ENCODE results near the gene CCDC71. TPM values are rescaled to one million over a fixed set of nuclear protein-coding genes. Genes with fewer than 3 reads are reported as not detected.

The CCDC71 gene
- polyA plus RNA-seq, 3 donors: 1.0 to 11.2 (median 1.2) TPM

GRCh38 chr3:49171775-49172500, 5.8 kb upstream of the CCDC71 start:
- Histone ChIP-seq H3K9me3 (replicated peaks in 1 of 2; ENCODE audit: control insufficient read depth in 1 of 2, insufficient read depth in 1 of 2, low read length in 2 of 2) (no peaks in the 10 kb centered on the region), H3K9ac (ENCODE audit: insufficient read depth, low read length, poor library complexity, severe bottlenecking) (peak overlapping the region; percentile 72), H4K20me1 (ENCODE audit: insufficient read depth, low read length) (no peaks in the 10 kb centered on the region), H3K27me3 (ENCODE audit: control insufficient read depth in 2 of 2, insufficient read depth in 2 of 2, low read length in 2 of 2) (no peaks in the 10 kb centered on the region), H3K27ac (ENCODE audit: low read depth in 1 of 2, low read length in 2 of 2) (peak overlapping the region in 1 of 2 donors; percentile 63), H3K79me2 (ENCODE audit: insufficient read depth, low read length) (no peaks in the 10 kb centered on the region), H3K4me1 (ENCODE audit: control insufficient read depth in 1 of 2, insufficient read depth in 2 of 2, low read length in 2 of 2) (peaks cover 17 to 26% of the 10 kb centered on the region in 2 donors), H2AFZ (ENCODE audit: insufficient read depth, low read depth, low read length, poor library complexity, severe bottlenecking) (peak overlapping the region; percentile 97), H3K36me3 (replicated peaks in 1 of 2; ENCODE audit: control insufficient read depth in 1 of 2, insufficient read depth in 2 of 2, low read length in 2 of 2) (peaks cover 0 to 6% of the 10 kb centered on the region in 2 donors), H3K4me2 (replicated peaks; ENCODE audit: extremely low read depth, low read length, poor library complexity, severe bottlenecking) (peak overlapping the region; percentile 88), H3K4me3 (replicated peaks in 1 of 3; ENCODE audit: low read depth in 2 of 3, low read length in 3 of 3) (peak overlapping the region; percentile 67 to 87 (median 87))
- TF ChIP-seq, protein P1, sequence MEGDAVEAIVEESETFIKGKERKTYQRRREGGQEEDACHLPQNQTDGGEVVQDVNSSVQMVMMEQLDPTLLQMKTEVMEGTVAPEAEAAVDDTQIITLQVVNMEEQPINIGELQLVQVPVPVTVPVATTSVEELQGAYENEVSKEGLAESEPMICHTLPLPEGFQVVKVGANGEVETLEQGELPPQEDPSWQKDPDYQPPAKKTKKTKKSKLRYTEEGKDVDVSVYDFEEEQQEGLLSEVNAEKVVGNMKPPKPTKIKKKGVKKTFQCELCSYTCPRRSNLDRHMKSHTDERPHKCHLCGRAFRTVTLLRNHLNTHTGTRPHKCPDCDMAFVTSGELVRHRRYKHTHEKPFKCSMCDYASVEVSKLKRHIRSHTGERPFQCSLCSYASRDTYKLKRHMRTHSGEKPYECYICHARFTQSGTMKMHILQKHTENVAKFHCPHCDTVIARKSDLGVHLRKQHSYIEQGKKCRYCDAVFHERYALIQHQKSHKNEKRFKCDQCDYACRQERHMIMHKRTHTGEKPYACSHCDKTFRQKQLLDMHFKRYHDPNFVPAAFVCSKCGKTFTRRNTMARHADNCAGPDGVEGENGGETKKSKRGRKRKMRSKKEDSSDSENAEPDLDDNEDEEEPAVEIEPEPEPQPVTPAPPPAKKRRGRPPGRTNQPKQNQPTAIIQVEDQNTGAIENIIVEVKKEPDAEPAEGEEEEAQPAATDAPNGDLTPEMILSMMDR (IDR thresholded peaks at IDR 0.05): no peak
- peaks cover 19% of the 10 kb centered on the region for H3K4me1 Mint-ChIP-seq
- H3K4me3 Mint-ChIP-seq: peak overlapping the region; percentile 83 to 95
- intact Hi-C loops (cut with micrococcal nuclease): loop anchor here (1.0 to 10.0 kb wide), 3 partner anchors 104 to 273 kb away; partner anchors contain the start of gene C3orf62 (in 1 of the 2)
- peaks cover 0 to 8% (median 1%) of the 10 kb centered on the region in 7 donors for H3K9me3 Mint-ChIP-seq
- no peak for DNase-seq
- H3K27me3 Mint-ChIP-seq (ENCODE audit: low read depth in 3 of 3): peaks cover 0 to 9% (median 2%) of the 10 kb centered on the region in 3 donors
- H3K36me3 Mint-ChIP-seq: peaks cover 2 to 9% of the 10 kb centered on the region in 2 donors
- WGBS (ENCODE audit: insufficient coverage): no CpG with 5 or more reads among the region's 7 CpGs
- no peak overlapping the region for H3K27ac Mint-ChIP-seq

DNA sequence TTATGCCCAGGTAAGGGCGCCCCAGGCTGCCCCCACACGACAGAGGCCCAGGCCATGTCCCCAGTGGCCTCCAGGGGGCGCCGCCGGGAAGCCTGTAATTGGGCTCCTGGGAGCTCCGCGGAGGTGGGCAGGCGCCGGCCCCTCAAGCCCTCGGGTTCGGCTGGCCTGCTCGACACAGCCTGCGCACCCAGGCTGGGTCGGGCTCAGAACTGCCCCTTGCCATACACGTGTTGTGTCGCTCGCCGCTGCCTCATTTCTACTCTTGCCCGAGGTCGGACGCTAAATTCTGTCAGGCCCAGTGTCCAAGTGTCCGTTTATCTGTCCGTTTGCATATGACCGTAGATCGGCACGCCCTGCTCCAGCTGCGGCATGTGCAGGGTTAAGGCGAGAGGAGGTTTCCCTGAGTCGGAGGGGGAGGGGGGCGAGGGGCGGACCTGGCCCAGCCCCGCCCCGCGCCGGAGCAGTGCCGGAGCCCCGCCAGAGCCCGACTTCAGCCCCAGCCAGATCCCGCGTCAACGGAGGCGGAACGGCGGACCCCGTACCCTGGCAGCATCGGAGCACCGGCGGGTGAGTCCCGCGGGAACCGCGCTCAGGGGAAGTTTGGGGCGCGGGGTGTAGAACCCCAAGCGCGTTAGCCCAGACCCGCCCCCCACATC, 5.1 kb upstream of the CCDC71 start, which contains the start of gene KLHDC8B:
KLHDC8B (plus strand) TSS at position 480 of the 656 bp plus-strand sequence. CDS start 1,172 bp downstream, outside the sequence.
- H3K4me1 Mint-ChIP-seq: peaks cover 24% of the 10 kb centered on the region
- under 1% methylated on average over 57 of the region's 57 CpGs for WGBS (ENCODE audit: insufficient coverage)

More for the DNA sequence above, 5.1 kb upstream of the CCDC71 start, which contains the start of gene KLHDC8B:
- Histone ChIP-seq H3K36me3 (replicated peaks in 1 of 2; ENCODE audit: control insufficient read depth in 1 of 2, insufficient read depth in 2 of 2, low read length in 2 of 2) (peaks cover 0 to 6% of the 10 kb centered on the region in 2 donors), H4K20me1 (ENCODE audit: insufficient read depth, low read length) (no peaks in the 10 kb centered on the region), H3K9ac (ENCODE audit: insufficient read depth, low read length, poor library complexity, severe bottlenecking) (peak within 1 kb of the TSS; percentile 72), H3K27me3 (ENCODE audit: control insufficient read depth in 2 of 2, insufficient read depth in 2 of 2, low read length in 2 of 2) (no peaks in the 10 kb centered on the region), H3K79me2 (ENCODE audit: insufficient read depth, low read length) (peaks cover 3% of the 10 kb centered on the region), H2AFZ (ENCODE audit: insufficient read depth, low read depth, low read length, poor library complexity, severe bottlenecking) (peak within 1 kb of the TSS; percentile 97), H3K4me2 (replicated peaks; ENCODE audit: extremely low read depth, low read length, poor library complexity, severe bottlenecking) (peak within 1 kb of the TSS; percentile 88), H3K27ac (ENCODE audit: low read depth in 1 of 2, low read length in 2 of 2) (peak within 1 kb of the TSS; percentile 36 to 63), H3K4me3 (replicated peaks in 1 of 3; ENCODE audit: low read depth in 2 of 3, low read length in 3 of 3) (peak within 1 kb of the TSS; percentile 67 to 87 (median 87)), H3K9me3 (replicated peaks in 1 of 2; ENCODE audit: control insufficient read depth in 1 of 2, insufficient read depth in 1 of 2, low read length in 2 of 2) (peaks cover 0 to 7% of the 10 kb centered on the region in 2 donors), H3K4me1 (ENCODE audit: control insufficient read depth in 1 of 2, insufficient read depth in 2 of 2, low read length in 2 of 2) (peaks cover 22 to 33% of the 10 kb centered on the region in 2 donors)
- H3K27ac Mint-ChIP-seq: peak within 1 kb of the TSS in 5 of 7 donors; percentile 37 to 88 (median 74)
- TF ChIP-seq, protein P1 (IDR thresholded peaks at IDR 0.05): peak; percentile 99
- H3K9me3 Mint-ChIP-seq: peaks cover 0 to 15% (median 6%) of the 10 kb centered on the region in 7 donors
- H3K4me3 Mint-ChIP-seq: peak within 1 kb of the TSS; percentile 83 to 95
- peaks cover 8 to 9% of the 10 kb centered on the region in 2 donors for H3K36me3 Mint-ChIP-seq
- peak; percentile 58 to 68 (median 68) for DNase-seq
- peaks cover 0 to 9% (median 2%) of the 10 kb centered on the region in 3 donors for H3K27me3 Mint-ChIP-seq (ENCODE audit: low read depth in 3 of 3)
- intact Hi-C loops (cut with micrococcal nuclease): loop anchor here (1.0 to 10.0 kb wide), 3 partner anchors 105 to 274 kb away; partner anchors contain the start of gene C3orf62 (in 1 of the 2)

All from CD14-positive monocyte (primary cell).